ENCODE measurements around the gene C16orf46.
"Not testable (repeated sequence)": the region's sequence is repeated elsewhere in the genome, so short reads cannot be mapped to it uniquely, and the experiment has no call there.

C16orf46 gene, protein sequence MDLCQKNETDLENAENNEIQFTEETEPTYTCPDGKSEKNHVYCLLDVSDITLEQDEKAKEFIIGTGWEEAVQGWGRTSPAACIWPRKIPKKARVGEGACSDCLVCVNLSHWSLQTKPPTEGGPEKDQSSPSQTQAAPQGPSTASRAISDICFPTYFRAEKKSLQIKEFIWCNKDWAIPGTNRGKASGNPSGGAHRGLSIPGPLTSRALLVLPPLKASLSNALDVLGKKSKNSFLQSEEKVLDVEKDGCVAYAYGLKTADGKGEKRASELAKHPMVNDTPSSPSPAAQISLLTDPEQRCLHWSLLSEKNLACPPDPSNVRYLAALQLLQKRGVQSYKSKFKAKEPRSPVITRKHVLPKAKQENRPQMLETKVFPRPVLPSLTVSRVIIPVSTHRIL

GRCh38 chr16:81077076-81077940, at the start of gene C16orf46:
Gene C16orf46, minus strand, starts transcription at chr16:81077238. Its CDS starts 13,283 bp downstream, at chr16:81063955.
- H3K4me3 ChIP-seq (ENCODE audit: low read depth, low read length) = peak within 1 kb of the TSS; percentile 75
- DNase-seq (ENCODE audit: low read depth) = peak; percentile 97
- no peak for TF ChIP-seq CTCF (IDR thresholded peaks at IDR 0.05; ENCODE audit: insufficient read depth, low read depth, low read length, missing control alignments)

- DNase-seq (ENCODE audit: low read depth) = no peak
- TF ChIP-seq CTCF (IDR thresholded peaks at IDR 0.05; ENCODE audit: insufficient read depth, low read depth, low read length, missing control alignments) = no peak
- no peak overlapping the region for H3K4me3 ChIP-seq (ENCODE audit: low read depth, low read length)
Measured at GRCh38 chr16:81123092-81123852, 46.2 kb upstream of the C16orf46 start.

GRCh38 chr16:81121474-81121990, 44.5 kb upstream of the C16orf46 start:
- TF ChIP-seq CTCF (IDR thresholded peaks at IDR 0.05; ENCODE audit: insufficient read depth, low read depth, low read length, missing control alignments) = no peak
- DNase-seq (ENCODE audit: low read depth) = no peak
- H3K4me3 ChIP-seq (ENCODE audit: low read depth, low read length) = no peak overlapping the region

GRCh38 chr16:81117436-81117835, 40.4 kb upstream of the C16orf46 start:
- no peak for DNase-seq (ENCODE audit: low read depth)
- no peak for TF ChIP-seq CTCF (IDR thresholded peaks at IDR 0.05; ENCODE audit: insufficient read depth, low read depth, low read length, missing control alignments)
- H3K4me3 ChIP-seq (ENCODE audit: low read depth, low read length) = no peak overlapping the region

GRCh38 chr16:81116285-81116684, 39.2 kb upstream of the C16orf46 start:
- DNase-seq (ENCODE audit: low read depth) = no peak
- no peak overlapping the region for H3K4me3 ChIP-seq (ENCODE audit: low read depth, low read length)
- TF ChIP-seq CTCF (IDR thresholded peaks at IDR 0.05; ENCODE audit: insufficient read depth, low read depth, low read length, missing control alignments) = no peak

DNA sequence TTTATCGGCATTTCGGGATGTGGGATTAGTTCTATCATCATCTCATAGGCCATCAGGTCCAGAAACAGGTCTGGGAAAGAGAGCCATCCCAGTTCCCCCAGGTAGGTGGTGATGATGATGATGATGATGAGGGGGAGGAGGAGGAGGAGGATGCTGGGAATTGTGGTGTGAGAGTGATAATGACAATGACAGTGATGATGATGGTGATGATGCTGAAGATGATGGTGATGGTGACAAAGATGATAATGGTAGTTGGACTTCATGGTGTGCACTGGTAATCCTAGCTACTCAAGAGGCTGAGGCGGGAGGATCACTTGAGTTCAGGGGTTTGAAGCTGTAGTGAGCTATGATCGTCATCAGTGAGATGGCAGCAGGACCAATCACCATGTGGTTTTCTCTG, 35.4 kb upstream of the C16orf46 start:
- no peak overlapping the region for H3K4me3 ChIP-seq (ENCODE audit: low read depth, low read length)

DNA sequence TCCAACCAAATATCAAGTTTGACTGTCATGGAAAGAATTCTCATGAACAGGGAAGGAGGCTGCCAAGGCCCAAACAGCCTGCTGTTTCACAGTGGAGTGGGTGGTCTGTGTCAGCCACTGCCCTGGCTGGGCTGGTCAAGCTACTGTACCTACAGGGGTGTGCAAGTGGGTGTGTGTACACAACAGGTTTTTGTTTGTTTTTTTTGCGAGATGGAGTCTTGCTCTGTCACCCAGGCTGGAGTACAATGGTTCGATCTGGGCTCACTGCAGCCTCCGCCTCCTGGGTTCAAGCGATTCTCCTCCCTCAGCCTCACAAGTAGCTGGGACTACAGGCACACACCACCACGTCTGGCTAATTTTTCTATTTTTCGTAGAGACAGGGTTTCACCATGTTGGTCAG, 32.2 kb upstream of the C16orf46 start:
- DNase-seq (ENCODE audit: low read depth); H3K4me3 ChIP-seq (ENCODE audit: low read depth, low read length): not testable (repeated sequence)

More for the DNA sequence above, 35.4 kb upstream of the C16orf46 start:
- DNase-seq (ENCODE audit: low read depth) = no peak
- no peak for TF ChIP-seq CTCF (IDR thresholded peaks at IDR 0.05; ENCODE audit: insufficient read depth, low read depth, low read length, missing control alignments)

Measured in GM12865 (cell line).